Measurements from ENCODE around the gene RUFY2. TPM values are rescaled to one million over a fixed set of nuclear protein-coding genes. Genes with fewer than 3 reads are reported as not detected.
"Not testable (repeated sequence)": the region's sequence is repeated elsewhere in the genome, so short reads cannot be mapped to it uniquely, and the experiment has no call there.

Gene RUFY2, protein sequence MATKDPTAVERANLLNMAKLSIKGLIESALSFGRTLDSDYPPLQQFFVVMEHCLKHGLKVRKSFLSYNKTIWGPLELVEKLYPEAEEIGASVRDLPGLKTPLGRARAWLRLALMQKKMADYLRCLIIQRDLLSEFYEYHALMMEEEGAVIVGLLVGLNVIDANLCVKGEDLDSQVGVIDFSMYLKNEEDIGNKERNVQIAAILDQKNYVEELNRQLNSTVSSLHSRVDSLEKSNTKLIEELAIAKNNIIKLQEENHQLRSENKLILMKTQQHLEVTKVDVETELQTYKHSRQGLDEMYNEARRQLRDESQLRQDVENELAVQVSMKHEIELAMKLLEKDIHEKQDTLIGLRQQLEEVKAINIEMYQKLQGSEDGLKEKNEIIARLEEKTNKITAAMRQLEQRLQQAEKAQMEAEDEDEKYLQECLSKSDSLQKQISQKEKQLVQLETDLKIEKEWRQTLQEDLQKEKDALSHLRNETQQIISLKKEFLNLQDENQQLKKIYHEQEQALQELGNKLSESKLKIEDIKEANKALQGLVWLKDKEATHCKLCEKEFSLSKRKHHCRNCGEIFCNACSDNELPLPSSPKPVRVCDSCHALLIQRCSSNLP
- total RNA-seq (10 to 100 TPM; 24.6 to 24.9 TPM), polyA plus RNA-seq (1 to 10 TPM; 2.0 to 7.2 TPM)

DNA sequence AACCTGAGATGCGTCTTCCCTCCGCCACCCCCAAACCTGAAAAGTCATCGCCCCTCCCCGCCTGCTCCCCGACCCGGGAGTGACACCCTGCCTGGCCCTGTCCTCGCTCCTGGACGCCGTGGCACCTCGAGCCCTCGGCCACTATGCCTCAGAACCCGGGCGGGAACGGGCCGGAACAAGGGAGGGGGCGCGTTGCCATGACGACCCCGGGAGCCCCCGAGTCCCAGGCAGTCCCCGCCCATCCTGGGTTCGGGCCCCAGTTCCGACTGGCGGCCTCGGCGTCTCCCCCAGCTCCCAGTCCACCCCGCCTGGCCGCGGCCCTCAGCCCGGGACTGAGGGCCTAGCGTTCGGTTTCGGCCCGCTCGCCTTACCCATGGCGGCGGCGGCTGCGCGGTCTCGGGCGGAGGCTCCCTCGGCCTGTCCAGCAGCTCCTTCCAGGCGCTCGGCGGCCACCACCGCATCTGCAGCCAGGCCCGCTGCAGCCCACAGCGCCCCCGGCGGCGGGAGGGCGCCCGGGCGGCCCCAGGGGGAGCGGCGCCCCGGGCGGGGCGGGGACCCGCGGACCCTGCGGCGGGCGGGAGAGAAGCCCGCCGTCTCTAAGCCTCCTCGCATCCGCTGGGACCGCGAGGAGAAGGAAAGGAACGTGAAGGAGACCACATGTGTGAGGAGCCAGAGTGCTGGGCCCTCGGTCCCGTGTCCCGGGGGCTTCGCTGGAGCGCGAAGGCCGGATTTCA lies at the start of gene RUFY2:
RUFY2 (minus strand) TSS at position 463 of the 734 bp plus-strand sequence; CDS start at position 375, 88 bp downstream.
- H3K4me1 Mint-ChIP-seq: peaks cover 14 to 18% (median 18%) of the 10 kb centered on the region in 4 donors
- H3K27me3 Mint-ChIP-seq: no peaks in the 10 kb centered on the region
- H3K36me3 Mint-ChIP-seq: peaks cover 0 to 8% of the 10 kb centered on the region in 2 donors
- no peaks in the 10 kb centered on the region for H3K36me3 ChIP-seq (ENCODE audit: insufficient read depth, low read length)
- peak within 1 kb of the TSS; percentile 89 to 94 for H3K4me3 ChIP-seq (ENCODE audit: low read length in 2 of 2)
- peak within 1 kb of the TSS; percentile 89 to 95 (median 90) for H3K4me3 Mint-ChIP-seq
- H3K9me3 ChIP-seq (ENCODE audit: control insufficient read depth in 1 of 2, low read length in 2 of 2): no peaks in the 10 kb centered on the region
- no peaks in the 10 kb centered on the region for H3K9me3 Mint-ChIP-seq
- intact Hi-C loops (cut with micrococcal nuclease): loop anchor here (5.0 kb wide), 2 partner anchors 75 to 195 kb away; partner anchors contain the start of genes HNRNPH3 and PBLD
- no peaks in the 10 kb centered on the region for H3K27me3 ChIP-seq (ENCODE audit: insufficient read depth, low read length)
- H3K27ac ChIP-seq (ENCODE audit: low read depth, low read length): peak within 1 kb of the TSS; percentile 74
- ChIA-PET POLR2A (ENCODE audit: partially characterized antibody) (interaction anchor here (0.5 to 3.0 kb wide), 6 partner anchors 9 to 643 kb away, joined by 3 to 26 read pairs (median 3); partner anchors contain the start of genes DDX50, HNRNPH3 and PBLD), CTCF (ENCODE audit: partially characterized antibody) (interaction anchor here (0.6 to 1.3 kb wide), 9 partner anchors 8 to 354 kb away, joined by 3 to 5 read pairs (median 4); no protein-coding TSS in a partner anchor)
- peaks cover 22% of the 10 kb centered on the region for H3K4me1 ChIP-seq (ENCODE audit: insufficient read depth, low read length)
- DNase-seq: peak; percentile 70 to 85 (median 74)
- H3K27ac Mint-ChIP-seq: peak within 1 kb of the TSS; percentile 65 to 91 (median 84)

DNA sequence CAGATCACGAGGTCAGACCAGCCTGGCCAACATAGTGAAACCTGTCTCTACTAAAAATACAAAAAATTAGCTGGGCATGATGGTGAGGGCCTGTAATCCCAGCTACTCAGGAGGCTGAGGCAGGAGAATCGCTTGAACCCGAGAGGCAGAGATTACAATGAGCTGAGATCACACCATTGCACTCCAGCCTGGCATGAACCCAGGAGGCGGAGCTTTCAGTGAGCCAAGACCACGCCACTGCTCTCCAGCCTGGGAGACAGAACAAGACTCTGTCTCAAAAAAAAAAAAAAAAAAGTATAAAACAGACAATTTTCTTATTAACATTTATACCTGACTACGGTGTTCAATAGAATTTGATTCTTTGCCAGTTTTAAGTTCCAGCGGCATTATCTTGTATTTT lies 42.6 kb upstream of the RUFY2 start:
- DNase-seq; H3K4me1 Mint-ChIP-seq; H3K4me3 Mint-ChIP-seq; H3K9me3 Mint-ChIP-seq; H3K27ac ChIP-seq (ENCODE audit: low read depth, low read length); H3K36me3 Mint-ChIP-seq; H3K4me1 ChIP-seq (ENCODE audit: insufficient read depth, low read length); H3K4me3 ChIP-seq (ENCODE audit: low read length in 2 of 2); H3K27me3 Mint-ChIP-seq; POLR2A ChIA-PET (ENCODE audit: partially characterized antibody); H3K27ac Mint-ChIP-seq; H3K27me3 ChIP-seq (ENCODE audit: insufficient read depth, low read length); H3K36me3 ChIP-seq (ENCODE audit: insufficient read depth, low read length); CTCF ChIA-PET (ENCODE audit: partially characterized antibody); H3K9me3 ChIP-seq (ENCODE audit: control insufficient read depth in 1 of 2, low read length in 2 of 2); intact Hi-C loops (cut with micrococcal nuclease): not testable (repeated sequence)

DNA sequence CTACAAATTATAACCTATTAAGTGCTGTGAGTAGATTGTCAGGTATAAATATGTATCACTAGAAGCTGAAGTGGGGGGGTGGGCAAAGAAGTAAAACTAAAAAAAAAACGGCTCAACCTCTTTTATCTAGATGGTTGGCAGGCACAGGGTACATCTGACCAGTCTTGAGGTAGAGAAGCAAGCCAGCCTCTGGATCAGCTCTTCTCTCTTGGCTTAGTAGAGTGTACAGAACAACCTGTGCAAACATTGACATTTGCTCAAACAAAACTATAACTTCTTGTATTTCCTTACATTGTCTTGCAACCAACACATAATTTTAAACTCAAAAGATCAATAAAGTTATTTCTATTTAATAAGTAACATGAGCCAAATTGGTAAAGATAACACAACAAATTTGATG lies 39.1 kb upstream of the RUFY2 start:
- Histone ChIP-seq H3K36me3 (ENCODE audit: insufficient read depth, low read length) (no peaks in the 10 kb centered on the region), H3K27me3 (ENCODE audit: insufficient read depth, low read length) (no peaks in the 10 kb centered on the region), H3K27ac (ENCODE audit: low read depth, low read length) (no peak overlapping the region), H3K4me1 (ENCODE audit: insufficient read depth, low read length) (no peaks in the 10 kb centered on the region), H3K4me3 (ENCODE audit: low read length in 2 of 2) (no peak overlapping the region), H3K9me3 (ENCODE audit: control insufficient read depth in 1 of 2, low read length in 2 of 2) (no peaks in the 10 kb centered on the region)
- H3K27me3 Mint-ChIP-seq: no peaks in the 10 kb centered on the region
- no peak overlapping the region for H3K27ac Mint-ChIP-seq
- H3K4me3 Mint-ChIP-seq: no peak overlapping the region
- intact Hi-C loops (cut with micrococcal nuclease): no loop called here
- POLR2A ChIA-PET (ENCODE audit: partially characterized antibody): no interaction called here
- H3K4me1 Mint-ChIP-seq: no peaks in the 10 kb centered on the region
- no peaks in the 10 kb centered on the region for H3K9me3 Mint-ChIP-seq
- CTCF ChIA-PET (ENCODE audit: partially characterized antibody): no interaction called here
- no peaks in the 10 kb centered on the region for H3K36me3 Mint-ChIP-seq
- DNase-seq: no peak

DNA sequence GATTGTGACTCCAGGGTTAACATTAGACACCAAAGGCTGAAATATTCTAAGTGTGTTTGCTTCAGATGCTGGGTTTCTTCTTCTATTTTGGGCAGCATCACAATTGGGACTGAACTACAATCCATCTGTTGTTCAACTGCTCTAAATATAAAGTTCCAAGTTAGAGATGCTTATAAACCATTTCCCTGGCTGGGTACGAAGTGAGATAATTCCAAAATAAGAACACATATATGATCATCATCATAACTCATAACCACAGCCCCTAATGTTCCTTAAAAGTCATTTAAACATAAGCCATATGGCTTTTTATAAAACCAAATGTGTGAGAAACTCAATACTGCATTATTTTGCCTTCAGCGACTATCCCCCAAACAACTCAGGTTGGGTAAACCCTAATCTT lies 35.9 kb upstream of the RUFY2 start:
- no peaks in the 10 kb centered on the region for H3K36me3 ChIP-seq (ENCODE audit: insufficient read depth, low read length)
- Mint-ChIP-seq H3K9me3 (no peaks in the 10 kb centered on the region), H3K27me3 (no peaks in the 10 kb centered on the region), H3K36me3 (no peaks in the 10 kb centered on the region), H3K4me1 (no peaks in the 10 kb centered on the region), H3K4me3 (no peak overlapping the region), H3K27ac (no peak overlapping the region)
- DNase-seq: no peak
- intact Hi-C loops (cut with micrococcal nuclease): no loop called here
- no peak overlapping the region for H3K4me3 ChIP-seq (ENCODE audit: low read length in 2 of 2)
- no peaks in the 10 kb centered on the region for H3K9me3 ChIP-seq (ENCODE audit: control insufficient read depth in 1 of 2, low read length in 2 of 2)
- no peaks in the 10 kb centered on the region for H3K27me3 ChIP-seq (ENCODE audit: insufficient read depth, low read length)
- ChIA-PET CTCF (ENCODE audit: partially characterized antibody) (no interaction called here), POLR2A (ENCODE audit: partially characterized antibody) (no interaction called here)
- no peaks in the 10 kb centered on the region for H3K4me1 ChIP-seq (ENCODE audit: insufficient read depth, low read length)
- no peak overlapping the region for H3K27ac ChIP-seq (ENCODE audit: low read depth, low read length)

DNA sequence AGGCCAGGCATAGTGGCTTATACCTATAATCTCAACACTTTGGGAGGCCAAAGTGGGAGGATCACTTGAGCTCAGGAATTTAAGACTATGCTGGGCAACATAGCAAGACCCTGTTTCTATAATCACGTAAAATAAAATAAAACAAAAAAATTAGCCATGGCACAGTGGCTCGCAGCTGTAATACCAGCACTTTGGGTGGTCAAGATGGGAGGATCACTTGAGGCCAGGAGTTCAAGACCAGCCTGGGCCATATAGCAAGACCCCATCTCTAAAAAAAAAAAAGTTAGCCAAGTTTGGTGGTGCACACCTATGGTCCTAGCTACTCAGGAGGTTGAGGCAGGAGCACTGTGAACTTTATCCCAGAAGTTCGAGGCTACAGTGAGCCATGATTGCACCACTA lies 33.8 kb upstream of the RUFY2 start:
- Mint-ChIP-seq H3K4me1 (peaks cover 0 to 2% (median 0%) of the 10 kb centered on the region in 4 donors), H3K27ac (no peak overlapping the region), H3K36me3 (peaks cover 0 to 2% of the 10 kb centered on the region in 2 donors), H3K9me3 (no peaks in the 10 kb centered on the region), H3K4me3 (no peak overlapping the region), H3K27me3 (no peaks in the 10 kb centered on the region)
- intact Hi-C loops (cut with micrococcal nuclease): no loop called here
- no peaks in the 10 kb centered on the region for H3K36me3 ChIP-seq (ENCODE audit: insufficient read depth, low read length)
- no peak overlapping the region for H3K4me3 ChIP-seq (ENCODE audit: low read length in 2 of 2)
- H3K4me1 ChIP-seq (ENCODE audit: insufficient read depth, low read length): no peaks in the 10 kb centered on the region
- no peaks in the 10 kb centered on the region for H3K9me3 ChIP-seq (ENCODE audit: control insufficient read depth in 1 of 2, low read length in 2 of 2)
- ChIA-PET CTCF (ENCODE audit: partially characterized antibody) (no interaction called here), POLR2A (ENCODE audit: partially characterized antibody) (no interaction called here)
- no peak overlapping the region for H3K27ac ChIP-seq (ENCODE audit: low read depth, low read length)
- DNase-seq: no peak
- H3K27me3 ChIP-seq (ENCODE audit: insufficient read depth, low read length): no peaks in the 10 kb centered on the region

DNA sequence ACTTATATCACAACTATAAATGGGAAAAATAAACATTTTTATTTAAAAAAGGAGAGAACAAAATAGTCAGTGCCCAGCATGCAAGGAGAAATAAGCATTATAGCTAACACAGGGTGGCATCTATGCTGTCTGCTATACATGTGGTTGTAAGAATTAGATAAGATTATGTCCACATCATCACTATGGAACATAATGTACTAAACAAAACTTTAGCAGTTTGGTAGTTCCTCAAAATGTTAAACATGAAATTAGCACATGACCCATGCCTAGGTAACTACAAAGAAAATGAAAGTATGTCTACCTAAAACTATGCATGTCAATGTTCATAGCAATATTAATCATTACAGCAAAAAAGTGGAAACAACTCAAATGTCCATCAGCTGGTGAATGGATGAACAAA lies 28.7 kb upstream of the RUFY2 start:
- no peak overlapping the region for H3K4me3 ChIP-seq (ENCODE audit: low read length in 2 of 2)
- intact Hi-C loops (cut with micrococcal nuclease): no loop called here
- H3K4me1 ChIP-seq (ENCODE audit: insufficient read depth, low read length): no peaks in the 10 kb centered on the region

DNA sequence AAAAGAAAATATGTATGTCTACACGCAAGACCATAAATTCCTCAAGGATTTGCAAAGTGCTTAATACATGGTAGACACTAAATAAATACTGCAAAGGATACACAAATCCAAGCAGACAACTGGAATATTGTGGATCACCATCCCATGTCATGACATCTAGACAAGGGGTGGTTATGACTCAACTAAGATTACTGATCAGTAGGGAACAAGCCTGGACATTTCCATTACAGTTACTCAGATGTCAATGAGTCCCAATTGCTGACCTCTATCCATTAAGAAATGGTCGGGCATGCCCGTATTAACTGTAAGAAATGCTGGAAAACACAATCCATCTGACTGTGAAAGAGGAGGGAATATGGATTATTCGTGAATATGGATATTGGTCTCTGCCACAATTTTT lies 27.6 kb upstream of the RUFY2 start:
- Histone ChIP-seq H3K27me3 (ENCODE audit: insufficient read depth, low read length) (no peaks in the 10 kb centered on the region), H3K36me3 (ENCODE audit: insufficient read depth, low read length) (no peaks in the 10 kb centered on the region), H3K4me3 (ENCODE audit: low read length in 2 of 2) (no peak overlapping the region), H3K9me3 (ENCODE audit: control insufficient read depth in 1 of 2, low read length in 2 of 2) (no peaks in the 10 kb centered on the region), H3K4me1 (ENCODE audit: insufficient read depth, low read length) (no peaks in the 10 kb centered on the region), H3K27ac (ENCODE audit: low read depth, low read length) (no peak overlapping the region)
- ChIA-PET POLR2A (ENCODE audit: partially characterized antibody) (no interaction called here), CTCF (ENCODE audit: partially characterized antibody) (no interaction called here)
- H3K4me3 Mint-ChIP-seq: no peak overlapping the region
- DNase-seq: no peak
- H3K36me3 Mint-ChIP-seq: peaks cover 0 to 2% of the 10 kb centered on the region in 2 donors
- H3K9me3 Mint-ChIP-seq: no peaks in the 10 kb centered on the region
- H3K4me1 Mint-ChIP-seq: peaks cover 0 to 2% (median 0%) of the 10 kb centered on the region in 4 donors
- H3K27ac Mint-ChIP-seq: no peak overlapping the region
- intact Hi-C loops (cut with micrococcal nuclease): no loop called here
- no peaks in the 10 kb centered on the region for H3K27me3 Mint-ChIP-seq

More for the DNA sequence above, 28.7 kb upstream of the RUFY2 start:
- no peaks in the 10 kb centered on the region for H3K27me3 Mint-ChIP-seq
- no peaks in the 10 kb centered on the region for H3K9me3 Mint-ChIP-seq
- ChIA-PET POLR2A (ENCODE audit: partially characterized antibody) (no interaction called here), CTCF (ENCODE audit: partially characterized antibody) (no interaction called here)
- peaks cover 0 to 2% (median 0%) of the 10 kb centered on the region in 4 donors for H3K4me1 Mint-ChIP-seq
- Histone ChIP-seq H3K27me3 (ENCODE audit: insufficient read depth, low read length) (no peaks in the 10 kb centered on the region), H3K27ac (ENCODE audit: low read depth, low read length) (no peak overlapping the region), H3K36me3 (ENCODE audit: insufficient read depth, low read length) (no peaks in the 10 kb centered on the region), H3K9me3 (ENCODE audit: control insufficient read depth in 1 of 2, low read length in 2 of 2) (no peaks in the 10 kb centered on the region)
- peaks cover 0 to 2% of the 10 kb centered on the region in 2 donors for H3K36me3 Mint-ChIP-seq
- DNase-seq: no peak
- H3K4me3 Mint-ChIP-seq: no peak overlapping the region
- no peak overlapping the region for H3K27ac Mint-ChIP-seq
